GM12878 (cell line): ENCODE measurements around the gene ARHGAP26. TPM values are rescaled to one million over a fixed set of nuclear protein-coding genes. Genes with fewer than 3 reads are reported as not detected.

Experiments
- ATAC-seq: fragments of 200-7000 bp; cut with Tn5 transposase; 3 replicates; pipeline ENCODE4 v1.9.1; 2020; ENCODE audit warnings: mild to moderate bottlenecking, moderate library complexity
- BruUV-seq: library from RNA; stranded (reverse); fragments of 400-500 nt; replicated peaks from 2 replicates; lab custom pipeline; 2021; lab: Mats Ljungman, UMichigan
- CTCF ChIA-PET: fragments of 300-600 bp; sonication (Branson Sonifier 250); formaldehyde crosslinking; extraction: SDS; loops from one replicate; lab custom pipeline; 2021; ENCODE audit warnings: inconsistent platforms; lab: Yijun Ruan, JAX
- POLR2A ChIA-PET: fragments of 350-600 bp; formaldehyde crosslinking; extraction: SDS; loops from one replicate; lab custom pipeline; 2021; ENCODE audit warnings: inconsistent platforms; lab: Charles Lee
- RAD21 ChIA-PET: fragments of 300-600 bp; sonication (Branson Sonifier 250); formaldehyde crosslinking; loops from one replicate; lab custom pipeline; 2023; ENCODE audit warnings: antibody characterized with exemption; ENCODE audit not compliant: unreplicated experiment; lab: Charles Lee
- SMC1A ChIA-PET: fragments of 300-600 bp; sonication (Branson Sonifier 250); formaldehyde crosslinking; loops from one replicate; lab custom pipeline; 2023; ENCODE audit not compliant: unreplicated experiment, uncharacterized antibody; lab: Charles Lee
- DNase-seq: peaks from one replicate; pipeline ENCODE4 v3.0.0-alpha.2; 2011; ENCODE audit warnings: low read depth, low spot score
- FAIRE-seq: peaks from 3 replicates; lab custom pipeline; 2011; peaks lifted over from hg19 to GRCh38; lab: Jason Lieb, UNC
- H2AFZ ChIP-seq: 2 replicates; pipeline ENCODE4 v1.6.0; 2011; ENCODE audit warnings: low read depth, low read length, control low read depth; ENCODE audit not compliant: control insufficient read depth
- H3K27ac ChIP-seq: 2 replicates; pipeline ENCODE4 v1.5.1; 2011; ENCODE audit warnings: control low read depth; ENCODE audit not compliant: control insufficient read depth, insufficient read depth
- H3K27me3 ChIP-seq, 2 experiments: replicated peaks in 1 of 2; 2 replicates each; pipeline versions ENCODE4 v1.6.0 to v1.6.1; 2011; ENCODE audit warnings: low read length in 1 of 2; ENCODE audit not compliant: control insufficient read depth in 2 of 2, insufficient read depth in 2 of 2
- H3K36me3 ChIP-seq, 2 experiments: 2 replicates each; pipeline ENCODE4 v1.5.1; 2011; ENCODE audit warnings: low read length in 1 of 2; ENCODE audit not compliant: control insufficient read depth in 2 of 2, insufficient read depth in 2 of 2
- H3K4me1 ChIP-seq: 2 replicates; pipeline ENCODE4 v1.6.1; 2011; ENCODE audit warnings: mild to moderate bottlenecking, low read length, moderate library complexity, mixed read lengths; ENCODE audit not compliant: control insufficient read depth, insufficient read depth
- H3K4me2 ChIP-seq: 2 replicates; pipeline ENCODE4 v1.6.0; 2011; ENCODE audit warnings: control low read depth; ENCODE audit not compliant: control insufficient read depth, insufficient read depth
- H3K4me3 ChIP-seq: fragments of 200-600 bp; sonication (generic); 2 replicates; pipeline ENCODE4 v1.5.1; 2016
- H3K79me2 ChIP-seq: 2 replicates; pipeline ENCODE4 v1.6.0; 2011; ENCODE audit warnings: low read length; ENCODE audit not compliant: control insufficient read depth, insufficient read depth
- H3K9ac ChIP-seq: 2 replicates; pipeline ENCODE4 v1.8.0; 2011; ENCODE audit warnings: low read length, control low read depth, mixed read lengths; ENCODE audit not compliant: control insufficient read depth, insufficient read depth
- H3K9me3 ChIP-seq: replicated peaks from 3 replicates; pipeline ENCODE4 v1.5.1; 2011; ENCODE audit warnings: mild to moderate bottlenecking, low read length; ENCODE audit not compliant: control insufficient read depth, insufficient read depth
- H4K20me1 ChIP-seq: 2 replicates; pipeline ENCODE4 v1.6.0; 2011; ENCODE audit not compliant: control insufficient read depth, insufficient read depth
- CBX5 ChIP-seq: sonication (generic); IDR thresholded peaks from 2 replicates; pipeline ENCODE4 v1.6.1; 2016; ENCODE audit warnings: low read depth, moderate library complexity, mild to moderate bottlenecking, inconsistent platforms
- CTCF ChIP-seq, 3 experiments: IDR thresholded peaks in 2 of 3; conservative IDR thresholded peaks in 1 of 3; 2 replicates each; pipeline ENCODE4 v1.5.1; 2011; ENCODE audit warnings: low read depth in 3 of 3, low read length in 3 of 3, mild to moderate bottlenecking in 3 of 3, control low read depth in 2 of 3, moderate library complexity in 2 of 3, inconsistent platforms in 1 of 3, mixed read lengths in 1 of 3; ENCODE audit not compliant: control insufficient read depth in 2 of 3, insufficient read depth in 1 of 3; ENCODE audit errors: extremely low read depth in 1 of 3
- TCF3 ChIP-seq: IDR thresholded peaks from 2 replicates; pipeline ENCODE4 v1.6.1; 2012; ENCODE audit warnings: low read depth, mild to moderate bottlenecking, low read length, borderline replicate concordance; ENCODE audit not compliant: insufficient read depth
- ZBTB33 ChIP-seq: fragments of 450-650 bp; IDR thresholded peaks from 2 replicates; pipeline ENCODE4 v1.6.1; 2017; ENCODE audit warnings: mild to moderate bottlenecking
- ZNF687 ChIP-seq: fragments of 450-650 bp; IDR thresholded peaks from 2 replicates; pipeline ENCODE4 v1.6.1; 2017; ENCODE audit warnings: mild to moderate bottlenecking, moderate library complexity
- WGBS: methylation state at CpG from one replicate; pipeline ENCODE4 v1.1.6; 2016; ENCODE audit warnings: low lambda C conversion rate; ENCODE audit not compliant: insufficient replicate concordance, insufficient coverage; ENCODE audit errors: missing lambda C conversion rate; 5-methylcytosine and 5-hydroxymethylcytosine counted together
- in situ Hi-C: fragments of 300-500 bp; cut with MboI; formaldehyde crosslinking; loops from 9 replicates; pipeline ENCODE4 v1.14.3; 2018; ENCODE audit warnings: mixed read lengths
- intact Hi-C: fragments of 100-400 bp; cut with micrococcal nuclease; formaldehyde crosslinking; loops from one replicate; pipeline ENCODE4 v1.14.2; 2022; ENCODE audit not compliant: unreplicated experiment
- polyA plus RNA-seq, 11 experiments: library from polyadenylated mRNA; depleted of rRNA in 4 of 11; unstranded in 6 of 11; stranded (reverse) in 5 of 11; fragments of >200 nt; fragmentation: Nextera tagmentation in 4 of 11; fragmentation: Illumina TruSeq in 1 of 11; extraction: Ambion mirVana in 4 of 11; extraction: Trizol in 1 of 11; gene quantifications; 1 replicate in 1 of 11; 2 replicates in 10 of 11; pipeline versions ENCODE4 v1.2.1 to v1.2.3, GENCODE V29; 2011 to 2016; ENCODE audit warnings: inconsistent platforms in 2 of 11, missing spikeins in 2 of 11, low read depth in 1 of 11
- total RNA-seq, 4 experiments: library from RNA; depleted of rRNA in 3 of 4; stranded (reverse); fragments of >200 nt in 3 of 4; fragmentation: Illumina TruSeq in 1 of 4; extraction: Trizol in 1 of 4; gene quantifications; 2 replicates each; pipeline versions ENCODE4 v1.2.1 to v1.2.3, GENCODE V29; 2013 to 2021

The ARHGAP26 gene
- total and polyA plus RNA-seq, 10 of the 15 experiments (the other 5 are each of a cell fraction or from before 2014, with no cell fraction given), result 9.4 to 41.5 (median 19.3) TPM

- Histone ChIP-seq H3K4me1 (no peaks in the 10 kb centered on the region), H3K4me3 (no peak overlapping the region), H3K36me3 (no peaks in the 10 kb centered on the region), H3K9ac (no peak overlapping the region), H2AFZ (no peak overlapping the region), H4K20me1 (no peaks in the 10 kb centered on the region), H3K4me2 (no peak overlapping the region), H3K27ac (no peak overlapping the region), H3K79me2 (no peaks in the 10 kb centered on the region), H3K9me3 (no peaks in the 10 kb centered on the region), H3K27me3 (no peaks in the 10 kb centered on the region)
- intact Hi-C loops, result loop anchor here (5.0 kb wide), 1 partner anchor 274 kb away; no protein-coding TSS in a partner anchor
- BruUV-seq, result no TSS peak
- in situ Hi-C loops, result loop anchor here (10.0 kb wide), 1 partner anchor 731 kb away; no protein-coding TSS in a partner anchor
- no peak for DNase-seq
- SMC1A ChIA-PET, result interaction anchor here (1.0 kb wide), 1 partner anchor 11 kb away, joined by 5 read pairs; no protein-coding TSS in a partner anchor
- no peak for ATAC-seq
- TF ChIP-seq ZNF687 (no peak), CBX5 (no peak), CTCF (IDR thresholded peaks at IDR 0.05 in 2 of 3, conservative IDR thresholded peaks at IDR 0.05 in 1 of 3; ENCODE audit: control insufficient read depth in 2 of 3, extremely low read depth in 1 of 3, insufficient read depth in 1 of 3, low read depth in 3 of 3, low read length in 3 of 3) (no peak), TCF3 (no peak), ZBTB33 (no peak)
- RAD21 ChIA-PET, result no interaction called here
- CTCF ChIA-PET, result interaction anchor here (1.0 to 4.4 kb wide), 7 partner anchors 10 to 230 kb away, joined by 3 to 80 read pairs (median 38); no protein-coding TSS in a partner anchor
- WGBS, result 60% methylated on average over 2 of the region's 2 CpGs
- POLR2A ChIA-PET, result no interaction called here
- no peak for FAIRE-seq
Measured at GRCh38 chr5:142886211-142886610, 116.0 kb downstream of the ARHGAP26 start.
